ENCODE data around the gene ZSCAN12.
"Not testable (repeated sequence)": the region's sequence is repeated elsewhere in the genome, so short reads cannot be mapped to it uniquely, and the experiment has no call there.

ZSCAN12 gene

DNA sequence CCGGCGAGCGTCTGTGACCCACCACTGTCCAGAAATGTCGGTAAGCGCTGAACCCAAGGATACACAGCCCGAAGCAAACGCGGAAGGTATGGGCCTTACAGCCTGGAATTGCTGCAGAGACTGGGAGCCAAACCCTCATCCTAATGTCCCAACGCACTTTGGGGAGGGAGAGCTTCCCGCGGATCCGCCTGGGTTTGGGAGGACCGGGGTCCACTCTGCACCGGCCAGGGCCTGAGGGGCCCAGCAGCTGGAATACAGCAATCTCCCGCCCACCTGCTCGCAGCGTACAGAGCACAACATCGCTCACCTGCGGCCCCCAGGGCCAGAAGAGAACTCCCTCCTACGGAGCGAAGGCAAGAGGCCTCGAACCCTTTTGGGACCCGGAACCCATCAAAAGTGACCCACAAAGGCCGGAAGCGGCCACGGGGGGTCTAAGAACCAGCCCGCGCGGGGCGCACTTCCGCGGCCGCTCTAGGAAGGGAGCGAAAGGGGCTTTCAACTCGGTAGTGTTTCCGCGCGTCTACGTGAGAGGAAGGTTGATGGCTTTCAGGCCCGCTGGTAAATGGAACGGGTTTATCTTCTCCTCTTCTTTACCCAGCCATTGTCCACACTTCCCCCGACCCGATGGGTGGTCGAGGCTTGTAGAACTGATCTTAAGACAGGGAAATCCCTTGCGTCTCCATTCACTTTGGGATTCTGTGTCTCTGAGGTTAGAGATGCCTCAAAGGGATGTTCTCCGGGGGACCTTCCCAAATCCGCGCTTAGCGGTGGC lies at the start of gene ZSCAN12:
ZSCAN12 (minus strand) TSS at position 398 of the 772 bp plus-strand sequence. CDS start 1,342 bp downstream, outside the sequence.
- DNase-seq, result peak; percentile 88

DNA sequence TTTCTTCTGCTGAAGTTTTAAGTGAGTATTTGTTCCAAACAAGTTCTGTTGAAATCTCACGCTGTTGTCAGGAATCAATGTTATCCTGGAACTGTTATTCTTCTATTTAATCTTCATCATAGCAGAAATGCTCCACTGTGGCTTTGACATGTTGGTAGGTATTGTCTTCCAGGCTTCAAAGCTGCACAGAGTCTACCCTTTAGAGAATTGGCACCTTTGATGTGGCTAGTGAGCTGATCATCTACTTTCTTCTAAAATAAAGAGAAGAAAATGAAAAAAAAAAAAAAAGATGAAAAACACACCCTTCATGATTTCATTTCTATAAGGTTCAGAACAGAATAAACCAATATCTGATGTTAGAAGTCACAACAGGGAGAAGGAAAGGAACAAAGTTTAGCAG lies 49.5 kb upstream of the ZSCAN12 start:
- DNase-seq, result peak; percentile 38

DNA sequence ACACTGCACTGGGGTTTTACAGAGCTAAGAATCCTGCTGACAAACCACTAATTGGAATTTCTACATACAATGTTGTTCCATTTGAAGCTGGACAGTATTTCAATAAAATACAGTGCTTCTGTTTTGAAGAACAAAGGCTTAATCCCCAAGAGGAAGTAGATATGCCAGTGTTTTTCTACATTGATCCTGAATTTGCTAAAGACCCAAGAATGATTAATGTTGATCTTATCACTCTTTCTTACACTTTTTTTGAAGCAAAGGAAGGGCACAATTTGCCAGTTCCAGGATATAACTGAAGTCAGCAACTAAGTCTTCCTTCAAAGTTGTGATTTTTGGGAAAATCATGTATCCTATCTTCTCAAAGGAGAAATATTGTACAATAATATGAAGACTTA lies 48.0 kb upstream of the ZSCAN12 start:
- not testable (repeated sequence) for DNase-seq

DNA sequence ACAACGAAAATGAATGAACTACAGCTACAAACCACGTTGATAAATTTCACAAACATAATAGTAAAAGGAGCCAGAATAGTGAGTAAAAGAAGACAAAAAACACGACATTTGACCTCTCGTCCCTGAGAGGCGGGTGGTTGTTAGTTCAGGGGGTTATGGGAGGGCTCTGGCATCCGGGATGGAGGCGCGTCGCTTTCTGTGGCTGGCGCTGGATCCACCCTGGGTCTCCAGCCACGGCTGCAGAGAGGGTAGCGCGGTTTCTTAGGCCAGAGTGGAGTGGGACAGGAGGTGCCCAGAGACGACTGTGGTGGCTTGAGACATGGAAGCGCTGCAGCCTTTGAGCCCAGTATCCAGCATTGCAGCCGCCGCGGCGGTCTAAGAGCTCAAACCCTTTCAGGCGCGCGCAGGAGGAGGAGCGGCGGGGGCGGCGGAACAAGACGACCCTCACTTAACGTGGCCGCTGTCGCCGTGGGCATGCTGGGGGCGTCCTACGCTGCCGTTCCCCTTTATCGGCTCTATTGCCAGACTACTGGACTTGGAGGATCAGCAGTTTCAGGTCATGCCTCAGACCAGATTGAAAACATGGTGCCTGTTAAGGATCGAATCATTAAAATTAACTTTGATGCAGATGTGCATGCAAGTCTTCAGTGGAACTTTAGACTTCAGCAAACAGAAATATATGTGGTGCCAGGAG lies 47.4 kb upstream of the ZSCAN12 start:
- DNase-seq, result no peak

DNA sequence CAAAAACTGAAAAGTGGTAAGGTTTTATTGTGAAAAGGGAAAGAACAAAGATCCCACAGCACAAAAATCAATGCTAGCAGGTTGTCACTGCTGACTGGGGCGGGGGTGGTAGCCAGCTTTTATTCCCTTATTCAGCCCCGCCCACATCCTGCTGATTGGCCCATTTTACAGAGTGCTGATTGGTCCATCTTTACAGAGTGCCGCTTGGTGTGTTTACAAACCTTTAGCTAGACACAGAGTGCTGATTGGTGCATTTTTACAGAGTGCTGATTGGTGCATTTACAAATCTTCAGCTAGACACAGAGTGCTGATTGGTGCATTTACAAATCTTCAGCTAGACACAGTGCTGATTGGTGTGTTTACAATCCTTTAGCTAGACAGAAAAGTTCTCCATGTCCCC lies 45.2 kb upstream of the ZSCAN12 start:
- not testable (repeated sequence) for DNase-seq

DNA sequence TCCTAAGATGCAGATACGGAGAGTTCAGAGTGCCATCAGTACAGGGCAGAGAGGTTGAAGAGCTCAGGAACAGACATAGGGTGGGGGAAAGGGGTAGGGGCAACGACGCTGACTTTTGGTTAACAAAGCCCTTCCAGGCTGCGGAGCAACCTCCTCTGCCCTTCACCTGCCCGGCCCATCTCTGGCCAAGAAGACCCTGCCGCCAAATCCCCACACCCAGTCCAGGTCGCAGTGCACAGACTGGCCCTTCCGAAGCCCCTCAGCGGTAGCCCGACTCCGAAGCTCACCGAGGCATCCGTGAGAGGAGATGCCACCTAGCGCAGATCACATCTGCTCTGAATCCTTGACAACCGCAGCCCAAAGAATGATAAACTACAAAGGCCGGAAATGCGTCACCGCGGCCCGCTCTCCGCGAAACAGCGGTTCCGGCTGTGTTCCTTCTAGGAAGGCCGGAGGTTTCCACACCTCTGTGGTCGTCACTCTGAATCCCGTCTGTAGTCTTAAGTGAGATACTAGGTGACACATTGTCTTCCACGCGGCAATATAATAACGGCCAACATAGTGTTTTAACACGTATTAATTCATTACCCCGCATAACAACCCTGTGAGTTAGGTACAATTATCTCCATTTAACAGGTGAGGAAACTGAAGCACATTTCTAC lies 43.7 kb upstream of the ZSCAN12 start, which contains the start of gene ZSCAN23:
ZSCAN23 (minus strand) TSS at position 380 of the 662 bp plus-strand sequence. CDS start 7,225 bp downstream, outside the sequence.
- peak; percentile 87 for DNase-seq

DNA sequence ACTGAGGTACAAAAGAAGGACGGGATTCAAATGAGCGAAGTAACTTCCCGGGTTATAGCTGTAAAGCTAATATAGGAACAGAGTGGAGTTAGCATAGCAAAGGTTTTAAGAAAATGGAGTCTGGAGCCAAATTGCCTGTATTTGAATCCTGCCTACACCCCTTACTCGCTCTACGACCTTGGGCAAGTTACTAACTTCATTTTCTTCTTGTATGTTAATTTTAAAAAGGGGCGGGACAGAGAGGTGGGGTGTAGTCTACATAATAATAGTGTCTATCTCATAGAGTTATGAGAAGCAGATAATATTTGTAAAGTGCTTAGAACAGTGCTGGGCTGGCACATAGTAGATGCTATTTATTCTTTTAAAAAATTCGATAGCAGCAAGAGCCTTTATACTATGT lies 43.0 kb upstream of the ZSCAN12 start:
- no peak for DNase-seq

DNA sequence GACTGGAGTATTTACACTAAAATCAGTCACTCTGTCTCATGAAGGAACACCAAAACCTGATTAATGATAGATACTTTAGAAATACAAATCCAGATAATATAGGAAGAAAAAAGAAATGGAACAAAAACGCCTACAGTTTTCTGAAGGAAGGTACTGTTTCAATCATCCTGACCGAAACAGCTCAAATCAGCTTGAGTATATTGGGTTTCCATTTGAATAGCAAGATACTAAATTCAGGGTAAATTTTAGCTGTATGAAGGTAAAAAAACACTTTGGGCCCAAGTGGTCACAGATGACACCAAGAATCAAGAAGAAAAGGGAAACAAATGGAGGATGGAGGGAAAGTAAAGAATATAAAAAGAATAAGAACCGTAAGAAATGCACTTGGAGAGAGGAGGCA lies 36.9 kb upstream of the ZSCAN12 start:
- no peak for DNase-seq

DNA sequence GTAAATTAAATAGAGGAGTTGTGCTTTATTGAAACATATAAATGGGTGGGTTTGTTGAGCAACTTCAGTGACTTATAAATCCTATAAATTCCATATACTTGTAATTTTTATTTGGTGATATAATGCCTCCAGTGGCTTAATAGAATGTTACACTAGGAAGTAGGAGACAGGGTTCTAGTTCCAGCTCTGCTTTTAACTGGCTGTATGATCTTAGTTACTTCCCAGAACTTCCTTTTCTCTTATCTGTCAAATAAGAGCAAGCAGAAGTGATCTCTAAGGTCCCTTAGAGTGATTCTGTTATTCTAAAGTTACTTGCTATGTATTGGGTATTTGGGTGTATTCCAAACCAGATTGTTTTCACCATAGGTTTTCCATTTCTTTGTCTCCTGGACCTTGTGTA lies 33.6 kb upstream of the ZSCAN12 start:
- DNase-seq, result no peak

DNA sequence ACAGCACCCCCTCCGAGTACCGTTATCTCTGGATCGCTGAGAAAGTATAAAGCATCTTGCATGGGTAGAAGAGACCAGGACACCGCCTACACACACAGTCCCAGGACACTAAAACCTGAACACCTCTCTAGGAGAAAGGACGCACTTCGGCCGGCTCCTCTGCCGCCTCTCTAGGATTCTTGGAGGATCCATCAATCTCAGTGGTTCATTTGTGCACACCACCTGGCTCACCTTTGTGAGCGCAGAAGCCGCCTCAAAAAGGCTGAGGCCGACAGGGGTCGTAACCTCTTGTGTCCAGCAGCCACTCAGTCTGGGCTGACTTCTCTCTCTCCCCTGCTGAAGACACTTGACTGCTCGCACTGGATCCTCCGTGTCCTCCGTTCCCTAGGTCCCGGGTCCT lies 30.2 kb upstream of the ZSCAN12 start:
- DNase-seq, result no peak

DNA sequence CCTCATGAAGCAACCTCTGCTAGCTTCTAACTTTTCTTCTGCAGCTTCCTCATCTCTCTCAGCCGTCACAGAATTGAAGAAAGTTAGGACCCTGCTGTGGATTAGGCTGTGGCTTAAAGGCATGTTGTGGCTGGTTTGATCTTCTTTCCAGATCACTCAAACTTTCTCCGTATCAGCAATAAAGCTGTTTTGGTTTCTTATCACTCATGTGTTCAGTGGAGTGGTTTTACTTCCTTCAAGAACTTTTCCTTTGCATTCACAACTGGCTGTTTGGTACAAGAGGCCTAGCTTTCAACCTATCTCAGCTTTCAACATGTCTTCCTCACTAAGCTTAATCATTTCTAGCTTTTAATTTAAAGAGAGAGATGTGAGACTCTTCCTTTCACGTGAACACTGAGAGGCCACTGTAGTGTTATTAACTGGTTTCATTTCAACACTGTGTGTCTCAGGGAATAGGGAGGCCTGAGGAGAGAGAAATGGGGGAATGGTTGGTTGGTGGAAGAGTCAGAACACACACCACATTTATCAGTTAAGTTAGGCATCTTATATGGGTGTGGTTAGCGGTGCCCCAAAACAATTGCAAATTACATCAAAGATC lies 26.5 kb upstream of the ZSCAN12 start:
- no peak for DNase-seq

DNA sequence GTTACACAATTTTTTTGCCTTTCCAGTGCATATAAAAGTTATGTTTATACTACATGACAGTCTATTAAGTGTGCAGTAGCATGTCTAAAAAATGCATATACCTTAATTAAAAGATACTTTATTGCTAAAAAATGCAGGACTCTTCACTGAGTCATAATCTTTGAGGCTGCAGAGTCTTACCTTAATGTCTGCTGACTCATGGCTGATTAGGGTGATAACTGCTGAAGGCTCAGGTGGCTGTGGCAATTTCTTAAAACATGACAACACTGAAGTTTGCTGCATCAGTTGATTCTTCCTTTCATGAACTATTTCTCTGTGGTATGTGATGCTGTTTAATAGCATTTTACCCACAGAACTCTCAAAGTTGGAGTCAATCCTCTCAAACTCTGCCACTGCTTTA lies 24.6 kb upstream of the ZSCAN12 start:
- DNase-seq, result no peak

DNA sequence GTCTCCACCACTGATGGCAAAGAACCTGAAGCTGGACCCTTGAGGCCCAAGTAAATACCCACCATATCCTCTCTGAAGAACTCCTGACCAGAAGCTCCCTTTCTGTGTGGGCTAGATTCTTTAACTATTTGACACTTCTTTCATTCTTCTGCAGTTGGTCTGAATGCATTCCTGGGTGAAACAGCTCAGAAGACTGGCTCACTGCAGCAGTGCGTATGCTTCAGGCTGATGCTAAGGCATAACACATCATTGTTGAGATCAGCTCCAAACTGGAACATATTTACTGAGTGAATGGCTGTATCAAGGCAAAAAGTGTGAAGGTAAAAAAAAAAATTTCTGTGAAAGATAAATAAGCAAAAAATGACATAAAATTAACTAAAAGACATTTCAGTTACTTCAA lies 24.0 kb upstream of the ZSCAN12 start:
- no peak for DNase-seq

DNA sequence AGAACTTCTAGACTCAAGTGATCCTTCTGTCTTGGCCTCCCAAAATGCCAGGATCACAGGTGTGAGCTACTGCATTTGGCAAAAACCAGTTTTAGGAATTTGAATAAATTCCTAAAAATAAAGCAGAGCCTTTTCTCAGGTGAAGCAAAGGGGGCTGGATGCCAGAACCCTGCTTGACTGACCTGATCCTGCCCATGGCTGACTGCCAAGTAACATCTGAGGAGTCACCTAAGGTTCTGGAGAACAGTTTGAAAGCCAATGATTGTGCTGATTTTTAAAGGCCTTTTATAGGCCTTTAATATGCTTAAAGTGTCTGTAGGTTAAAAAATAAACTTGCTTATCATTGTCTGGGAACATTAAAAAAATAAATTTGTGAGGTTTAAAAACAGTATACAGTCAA lies 14.1 kb upstream of the ZSCAN12 start:
- DNase-seq, result no peak

DNA sequence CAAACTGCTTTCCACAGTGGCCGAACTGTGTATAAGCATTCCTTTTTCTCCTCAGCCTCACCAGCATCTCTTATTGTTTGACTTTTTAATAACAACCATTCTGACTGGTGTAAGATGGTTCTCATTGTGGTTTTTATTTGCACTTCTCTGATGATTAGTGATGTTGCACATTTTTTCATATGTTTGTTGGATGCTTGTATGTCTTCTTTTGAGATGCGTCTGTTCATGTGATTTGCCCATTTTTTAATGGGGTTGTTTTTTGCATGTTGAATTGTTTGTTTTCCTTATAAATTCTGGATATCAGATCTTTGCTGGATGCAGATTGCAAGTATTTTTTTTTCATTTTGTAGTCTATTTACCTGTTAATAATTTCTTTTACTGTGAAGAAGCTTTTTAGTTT lies 11.2 kb upstream of the ZSCAN12 start:
- DNase-seq, result no peak

DNA sequence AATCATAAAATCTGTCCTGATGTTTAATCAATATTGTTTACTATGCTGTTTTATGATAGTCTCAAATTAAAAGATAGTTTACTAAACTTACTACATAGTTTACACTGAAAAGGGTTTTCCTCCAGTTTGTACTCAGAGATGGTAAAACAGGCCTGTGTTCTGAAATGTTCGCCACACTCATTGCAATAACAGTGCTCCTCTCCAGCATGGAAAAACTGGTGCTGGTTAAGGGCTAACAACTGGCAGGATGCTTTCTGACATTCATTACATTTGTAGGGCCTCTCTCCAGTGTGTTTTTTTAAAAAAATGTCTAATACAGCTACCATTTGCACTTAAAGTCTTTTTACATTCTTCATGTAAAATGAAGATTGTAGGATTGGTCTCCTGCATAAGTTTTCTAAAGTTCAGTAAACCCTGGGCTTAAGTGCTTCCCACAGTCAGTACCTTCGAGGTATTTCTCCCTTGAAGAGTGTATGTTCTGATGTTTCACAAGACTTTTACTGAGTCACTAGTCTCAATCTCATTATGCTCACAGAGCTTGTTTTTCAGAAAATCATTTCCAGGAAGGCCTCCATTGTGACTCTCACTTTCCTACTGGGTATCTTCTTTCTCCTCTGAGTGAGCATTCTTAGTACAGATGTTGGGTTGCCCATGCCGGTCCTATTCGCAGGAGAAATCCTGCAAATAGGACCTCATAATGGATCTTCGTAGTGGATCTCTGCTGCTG lies 8.7 kb upstream of the ZSCAN12 start:
- DNase-seq, result no peak

DNA sequence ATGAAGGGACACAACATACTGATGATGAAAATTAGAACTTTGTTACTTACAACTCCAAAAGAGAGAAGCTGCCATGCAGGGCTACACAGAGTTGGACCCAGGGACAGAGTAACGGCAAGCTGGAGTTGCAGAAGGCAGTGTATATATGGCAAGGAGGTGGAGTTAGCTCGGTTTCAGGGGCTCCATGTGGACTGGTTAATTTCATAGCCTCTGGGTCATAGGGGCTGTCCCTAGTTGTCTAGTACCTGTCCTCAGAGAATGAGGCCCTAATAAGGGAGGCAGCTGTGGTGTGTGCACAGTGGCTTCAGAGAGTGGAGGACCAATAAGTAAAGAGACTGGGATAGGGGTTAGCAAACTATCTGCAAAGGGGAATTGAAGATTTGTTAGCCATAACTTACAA lies 7.9 kb upstream of the ZSCAN12 start:
- DNase-seq, result no peak

DNA sequence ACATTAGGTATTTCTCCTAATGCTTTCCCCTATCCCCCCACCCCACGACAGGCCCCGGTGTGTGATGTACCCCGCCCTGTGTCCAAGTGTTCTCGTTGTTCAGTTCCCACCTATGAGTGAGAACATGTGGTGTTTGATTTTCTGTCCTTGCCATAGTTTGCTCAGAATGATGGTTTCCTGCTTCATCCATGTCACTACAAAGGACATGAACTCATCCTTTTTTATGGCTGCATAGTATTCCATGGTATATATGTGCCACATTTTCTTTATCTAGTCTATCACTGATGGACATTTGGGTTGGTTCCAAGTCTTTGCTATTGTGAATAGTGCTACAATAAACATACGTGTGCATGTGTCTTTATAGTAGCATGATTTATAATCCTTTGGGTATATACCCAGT lies 4.4 kb upstream of the ZSCAN12 start:
- DNase-seq, result not testable (repeated sequence)

DNA sequence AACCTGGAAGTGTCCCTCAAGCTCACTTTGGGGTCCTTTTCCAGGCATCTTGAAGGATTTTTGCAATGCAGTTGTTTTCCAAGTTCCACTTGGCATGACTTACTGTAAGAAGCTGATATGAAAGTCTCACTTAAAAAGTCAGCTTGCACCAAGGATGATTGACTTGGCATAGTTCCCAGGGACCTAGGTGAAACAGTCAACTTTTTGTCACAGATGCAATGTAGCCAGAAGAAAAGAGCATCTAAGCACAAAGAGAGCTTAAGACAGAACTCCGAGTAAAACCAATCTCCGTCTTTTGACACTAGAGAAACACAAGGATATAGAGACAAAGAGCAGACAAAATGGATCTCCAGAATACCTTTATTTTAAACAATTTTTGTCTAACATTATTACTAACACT lies 2.6 kb upstream of the ZSCAN12 start:
- no peak for DNase-seq

DNA sequence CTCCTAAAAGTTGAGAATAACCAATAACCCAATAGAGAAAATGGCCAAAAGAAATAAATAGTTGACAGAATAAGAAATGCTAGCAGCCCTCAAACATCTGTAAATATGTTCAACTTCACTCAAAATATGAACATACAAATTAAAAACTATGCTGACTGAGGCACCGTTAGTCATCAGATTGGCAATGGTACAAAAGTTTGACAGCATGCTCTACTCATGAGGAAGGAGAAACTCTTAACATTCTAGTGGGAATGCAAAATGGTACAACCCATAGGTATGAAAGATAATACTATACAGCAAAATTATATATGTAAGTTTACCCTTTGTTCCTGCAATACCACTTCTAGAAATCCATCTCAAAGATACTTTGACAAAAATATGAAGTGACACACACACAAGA lies 1.6 kb upstream of the ZSCAN12 start:
- DNase-seq, result no peak

DNA sequence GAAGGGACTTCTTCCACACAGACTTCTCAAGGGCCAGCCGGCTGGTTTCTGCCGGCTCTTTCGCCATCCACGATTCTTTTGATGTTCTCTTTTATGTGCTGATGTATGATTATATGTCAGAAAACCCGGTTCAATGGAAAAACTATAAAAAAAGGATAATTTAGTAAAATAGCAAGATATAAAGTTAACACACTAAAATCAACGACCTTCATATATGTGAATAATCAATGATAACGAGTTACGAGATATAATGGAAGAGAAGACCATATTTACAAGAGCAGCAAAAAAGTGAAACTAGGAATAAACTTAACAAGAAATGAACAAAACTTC lies 540 bp upstream of the ZSCAN12 start:
- no peak for DNase-seq

DNA sequence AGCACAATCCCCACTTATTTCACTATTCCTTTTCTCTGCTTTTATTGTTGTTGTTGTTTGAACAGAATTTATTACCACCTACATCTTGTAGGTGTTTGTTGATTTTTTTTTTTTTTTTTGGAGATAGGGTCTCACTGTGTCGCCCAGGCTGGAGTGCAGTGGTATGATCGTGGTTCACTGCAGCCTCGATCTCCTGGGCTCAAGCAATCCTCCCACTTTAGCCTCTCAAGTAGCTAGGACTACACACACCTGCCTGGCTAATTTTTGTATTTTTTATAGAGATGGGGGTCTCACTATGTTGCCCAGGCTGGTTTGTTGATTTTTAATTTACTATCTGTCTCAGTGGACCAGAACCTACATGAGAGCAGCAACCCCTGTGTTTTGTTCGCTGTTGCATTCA lies 3.6 kb downstream of the ZSCAN12 start:
- no peak for DNase-seq
